ENCODE measurements around the gene UGCG.
"Not testable (repeated sequence)": the region's sequence is repeated elsewhere in the genome, so short reads cannot be mapped to it uniquely, and the experiment has no call there.

GRCh38 chr9:111960485-111960884 is 63.9 kb downstream of the UGCG start:
- not testable (repeated sequence) for TF ChIP-seq EZH2phosphoT487 (IDR thresholded peaks at IDR 0.05; ENCODE audit: borderline replicate concordance); CTCF (conservative IDR thresholded peaks at IDR 0.05; ENCODE audit: low read length)
